Mucosa of gallbladder (tissue), 1 donor: ENCODE measurements around the gene TMEM59L. TPM values are rescaled to one million over a fixed set of nuclear protein-coding genes. Genes with fewer than 3 reads are reported as not detected.
A peak's percentile ranks its signal among the peaks of the same experiment; 100 is the strongest.
"Not testable (repeated sequence)": the region's sequence is repeated elsewhere in the genome, so short reads cannot be mapped to it uniquely, and the experiment has no call there.

Source experiments
- DNase-seq: peaks from one replicate; pipeline ENCODE4 v3.0.0-alpha.2; 2020; ENCODE audit warnings: low spot score
- total RNA-seq: library from RNA; stranded (reverse); gene quantifications from one replicate; pipeline ENCODE4 v1.2.1, GENCODE V29; 2021
- donor health status: DM: no; HTN: no; CAD: no.

The TMEM59L gene
- total RNA-seq, 1 donor from 2014 or later, result 10.9 TPM

DNA sequence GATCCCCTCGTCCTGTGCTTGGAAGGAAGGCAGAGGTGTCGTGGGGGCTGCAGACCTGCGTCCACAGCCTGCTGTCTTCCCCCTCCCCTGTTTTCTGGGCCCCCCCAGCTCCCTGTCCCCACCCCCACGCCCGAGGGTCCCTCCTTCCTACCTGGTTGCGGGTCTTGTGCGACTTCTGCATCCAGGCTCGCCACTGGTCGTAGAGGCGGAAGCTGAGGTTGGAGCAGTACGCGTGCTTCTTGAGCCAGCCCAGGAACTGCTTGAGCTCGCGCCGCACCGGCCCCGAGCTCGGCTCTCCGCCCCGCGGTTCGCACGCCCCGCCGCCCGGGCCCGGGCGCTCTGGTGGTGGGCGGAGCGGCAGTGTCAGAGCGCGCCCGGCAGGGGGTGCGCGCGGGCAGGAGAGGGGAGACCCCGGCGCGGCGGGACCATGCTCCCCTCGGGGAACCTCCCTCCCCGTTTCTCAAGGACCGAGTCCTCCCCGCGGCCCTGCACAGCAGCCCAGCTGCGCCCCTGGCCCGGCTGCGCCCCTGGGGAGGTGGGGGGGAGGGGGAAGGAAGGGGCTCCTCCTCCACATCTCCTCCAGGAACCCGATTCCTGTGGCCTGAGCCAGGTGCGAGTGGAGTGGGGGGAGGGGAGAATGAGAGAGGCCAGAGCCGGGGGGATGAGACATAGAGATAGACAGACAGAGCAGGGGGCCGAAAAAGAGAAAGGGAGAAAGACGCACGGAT, 18.4 kb upstream of the TMEM59L start:
- DNase-seq, result peak; percentile 74

DNA sequence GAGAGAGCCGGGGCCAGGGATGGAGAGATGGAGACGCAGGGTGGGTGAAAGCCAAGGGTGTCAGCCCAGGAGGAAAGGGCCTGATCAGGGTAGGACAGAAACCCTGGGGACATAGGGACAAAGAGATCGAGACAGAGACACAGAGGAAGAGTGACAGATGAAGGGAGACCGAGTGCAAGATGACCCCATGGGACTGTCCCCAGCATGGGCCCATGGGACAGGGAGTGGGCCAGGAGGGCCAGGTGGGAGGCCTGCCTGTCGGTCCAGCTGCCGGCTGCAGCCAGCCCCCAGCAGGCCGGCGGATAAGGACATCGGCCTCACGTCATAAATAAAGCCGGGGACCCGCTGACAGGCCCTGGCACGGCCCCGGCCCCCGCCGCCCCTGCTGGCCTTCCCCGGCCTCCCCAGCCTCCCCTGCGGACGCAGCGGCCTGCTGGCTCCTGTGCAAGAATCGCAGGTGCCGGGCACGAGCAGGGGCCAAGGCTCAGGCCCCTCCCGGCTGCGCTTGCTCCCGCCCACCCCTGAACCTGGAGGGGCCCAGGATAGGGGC, 17.8 kb upstream of the TMEM59L start:
- no peak for DNase-seq

DNA sequence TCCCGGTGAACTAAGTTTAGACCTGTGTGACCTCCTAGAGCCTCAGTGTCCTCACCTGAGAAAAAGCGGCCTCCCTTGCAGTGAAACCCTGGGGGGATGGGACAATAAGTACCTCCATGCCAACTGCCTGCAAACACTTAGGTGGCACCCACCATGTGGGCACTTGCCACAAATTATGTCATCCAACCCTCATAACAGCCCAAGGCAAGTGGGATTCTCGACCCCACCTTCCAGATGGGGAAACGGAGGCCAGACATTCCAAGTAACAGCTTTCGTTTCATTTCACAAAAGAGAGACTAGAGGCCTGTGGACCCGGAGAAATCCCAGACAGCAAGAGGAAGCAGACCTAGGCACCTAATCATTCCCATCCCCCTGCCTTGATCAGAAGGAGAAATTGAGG, 17.2 kb upstream of the TMEM59L start:
- no peak for DNase-seq

DNA sequence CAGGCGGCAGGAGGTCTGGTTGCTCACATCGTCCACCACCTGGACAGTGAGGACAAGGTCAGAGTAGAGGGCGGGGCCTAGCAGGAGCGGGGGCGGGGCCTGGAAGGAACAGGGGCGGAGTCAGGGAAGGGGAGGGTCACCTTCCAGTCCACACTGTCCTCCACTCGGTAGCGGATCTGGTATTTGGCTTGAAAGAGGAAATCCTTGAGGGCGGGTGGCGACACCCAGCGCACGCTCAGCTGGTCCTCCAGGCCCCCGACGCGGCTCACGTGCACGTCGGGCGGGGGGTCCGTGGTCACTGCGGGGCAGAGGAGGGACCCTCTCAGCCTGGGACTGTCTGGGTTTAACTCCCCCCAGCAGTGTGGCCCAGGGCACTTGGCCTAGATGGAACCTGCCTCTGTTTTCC, 15.9 kb upstream of the TMEM59L start:
- peak; percentile 34 for DNase-seq

DNA sequence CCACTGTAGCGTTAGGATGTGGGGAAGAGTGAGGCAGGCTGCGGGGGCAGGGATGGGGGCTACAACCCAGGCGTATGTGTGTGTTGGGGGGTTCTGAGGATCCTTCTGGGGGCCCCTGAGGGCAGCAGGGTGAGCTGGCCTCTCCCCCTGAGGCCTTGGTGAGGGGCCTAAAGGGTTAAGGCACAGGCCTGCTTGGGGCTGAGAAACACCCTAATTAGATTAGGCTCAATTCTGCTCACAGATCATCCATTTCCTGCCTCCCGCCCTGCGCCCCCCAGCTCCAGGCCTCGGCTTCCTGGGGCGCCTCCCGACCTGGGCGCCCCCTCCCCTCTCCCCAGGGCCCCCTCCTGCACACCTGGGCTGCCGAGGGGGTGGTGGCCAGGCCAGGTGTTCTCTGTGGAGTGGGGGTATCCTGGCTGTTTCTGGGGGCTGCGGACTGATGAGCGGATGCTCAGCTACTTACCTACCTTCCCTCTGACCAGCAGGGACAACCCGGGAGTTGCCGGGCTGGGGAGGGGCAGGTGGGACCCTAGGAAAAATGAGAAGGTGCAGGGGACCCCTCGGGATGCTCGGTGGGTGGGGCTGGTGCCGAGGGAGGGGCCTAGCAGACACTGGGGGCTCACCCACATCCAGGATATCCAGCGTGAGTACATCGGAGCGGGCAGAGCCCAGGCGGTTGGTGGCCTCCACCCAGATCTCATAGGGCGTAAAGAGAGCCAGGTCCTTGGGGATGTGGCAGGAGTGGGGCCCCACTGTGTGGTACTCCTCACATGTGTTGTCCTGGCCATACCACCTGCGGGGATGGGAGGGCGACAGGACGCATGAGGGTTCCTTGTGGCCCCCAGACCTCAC, 14.6 kb upstream of the TMEM59L start:
- no peak for DNase-seq

DNA sequence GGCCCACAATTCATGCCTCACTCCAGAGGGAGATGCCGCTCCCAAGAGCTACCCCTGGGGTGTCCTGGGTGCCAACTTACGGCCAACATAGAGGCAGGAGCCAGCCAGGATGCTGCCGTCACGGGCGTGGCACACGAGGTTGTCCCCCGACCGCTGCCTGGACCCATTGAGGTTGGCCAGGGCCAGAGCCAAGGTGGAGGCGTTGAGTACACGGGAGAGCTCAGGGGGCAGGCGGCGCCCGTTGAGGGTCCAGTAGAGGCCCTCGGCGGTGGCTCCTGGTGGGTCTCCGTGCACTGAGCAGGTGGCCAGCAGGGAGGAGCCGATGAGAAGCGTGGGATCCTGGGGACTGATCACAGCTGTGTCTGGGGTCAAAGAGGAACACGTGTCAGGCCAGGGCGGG, 13.2 kb upstream of the TMEM59L start:
- DNase-seq, result no peak

DNA sequence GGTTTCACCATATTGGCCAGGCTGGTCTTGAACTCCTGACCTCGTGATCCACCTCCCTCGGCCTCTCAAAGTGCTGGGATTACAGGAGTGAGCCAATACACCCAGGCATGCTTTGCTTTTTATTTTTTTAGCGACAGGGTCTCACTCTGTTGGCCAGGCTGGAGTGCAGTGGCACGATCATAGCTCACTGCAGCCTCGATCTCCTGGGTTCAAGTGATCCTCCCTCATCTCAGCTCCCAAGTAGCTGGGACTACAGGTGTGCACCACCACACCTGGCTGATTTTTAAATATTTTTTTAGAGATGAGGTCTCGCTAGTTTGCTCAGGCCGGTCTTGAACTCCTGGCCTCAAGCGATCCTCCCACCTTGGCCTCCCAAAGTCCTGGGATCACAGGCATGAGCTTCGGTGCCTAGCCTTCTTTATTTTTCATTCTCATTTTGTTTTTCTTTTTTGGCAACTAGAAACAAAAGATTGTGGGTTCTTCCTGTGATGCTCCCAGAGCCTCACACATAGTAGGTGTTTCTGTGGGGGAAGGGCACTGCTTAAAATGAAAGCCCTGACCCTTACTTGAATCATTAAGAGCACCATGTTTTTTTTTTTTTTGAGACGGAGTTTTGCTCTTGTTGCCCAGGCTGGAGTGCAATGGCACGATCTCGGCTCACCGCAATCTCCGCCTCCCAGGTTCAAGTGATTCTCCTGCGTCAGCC, 11.8 kb upstream of the TMEM59L start:
- DNase-seq, result not testable (repeated sequence)

DNA sequence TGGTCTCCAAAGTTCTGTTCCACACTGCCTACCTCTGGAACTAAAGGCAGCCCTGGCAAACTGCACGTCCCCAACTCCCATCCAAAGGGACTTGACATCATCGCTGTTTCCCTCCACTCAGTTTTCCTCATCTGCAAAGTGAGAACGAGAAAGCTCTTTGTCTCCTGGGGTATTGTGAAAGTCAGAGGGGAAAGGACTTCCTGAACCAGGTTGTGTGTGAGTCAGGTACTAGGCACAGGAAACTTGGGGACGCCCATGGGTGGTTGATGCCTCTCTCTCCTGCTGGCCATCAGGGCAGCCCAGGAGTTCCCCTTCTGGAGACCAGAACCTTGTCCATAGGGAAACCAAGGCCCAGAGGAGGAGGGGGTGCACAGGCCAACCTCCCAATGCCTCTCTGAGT, 10.8 kb upstream of the TMEM59L start:
- no peak for DNase-seq

DNA sequence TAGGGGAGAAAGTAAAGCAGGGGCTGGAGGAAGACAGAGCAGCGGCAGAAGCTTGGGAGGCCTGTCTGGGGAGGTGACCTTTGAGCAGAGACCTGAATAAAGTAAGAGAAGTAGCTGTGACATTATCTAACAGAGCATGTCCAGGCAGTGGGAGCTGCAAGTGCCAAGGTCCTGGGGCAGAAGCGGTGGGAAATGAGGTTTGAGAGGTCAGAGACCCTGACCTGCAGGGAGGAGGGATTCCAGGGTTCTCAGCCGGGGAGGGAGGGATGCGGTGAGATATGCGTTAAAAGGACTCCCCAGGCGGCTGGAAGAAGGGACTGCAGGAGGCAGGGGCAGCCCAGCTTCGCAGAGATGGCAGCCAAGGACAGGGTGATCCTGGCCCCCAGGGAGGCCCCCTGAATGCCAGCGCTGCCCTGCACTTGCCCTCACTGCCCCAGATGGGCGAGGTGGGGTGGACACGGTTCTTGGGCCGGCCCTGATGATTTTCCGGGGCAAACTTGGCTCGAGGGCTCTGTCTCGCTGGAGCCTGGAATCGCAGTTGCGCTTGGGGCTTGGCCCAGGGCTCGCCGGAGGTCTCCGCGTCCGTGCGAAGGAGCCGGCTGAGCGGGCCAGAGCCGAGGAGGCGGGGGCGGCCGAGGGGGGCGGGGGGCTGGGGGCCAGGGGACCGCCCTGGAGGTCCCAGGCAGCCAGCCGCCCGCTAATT, 9.3 kb upstream of the TMEM59L start:
- no peak for DNase-seq

DNA sequence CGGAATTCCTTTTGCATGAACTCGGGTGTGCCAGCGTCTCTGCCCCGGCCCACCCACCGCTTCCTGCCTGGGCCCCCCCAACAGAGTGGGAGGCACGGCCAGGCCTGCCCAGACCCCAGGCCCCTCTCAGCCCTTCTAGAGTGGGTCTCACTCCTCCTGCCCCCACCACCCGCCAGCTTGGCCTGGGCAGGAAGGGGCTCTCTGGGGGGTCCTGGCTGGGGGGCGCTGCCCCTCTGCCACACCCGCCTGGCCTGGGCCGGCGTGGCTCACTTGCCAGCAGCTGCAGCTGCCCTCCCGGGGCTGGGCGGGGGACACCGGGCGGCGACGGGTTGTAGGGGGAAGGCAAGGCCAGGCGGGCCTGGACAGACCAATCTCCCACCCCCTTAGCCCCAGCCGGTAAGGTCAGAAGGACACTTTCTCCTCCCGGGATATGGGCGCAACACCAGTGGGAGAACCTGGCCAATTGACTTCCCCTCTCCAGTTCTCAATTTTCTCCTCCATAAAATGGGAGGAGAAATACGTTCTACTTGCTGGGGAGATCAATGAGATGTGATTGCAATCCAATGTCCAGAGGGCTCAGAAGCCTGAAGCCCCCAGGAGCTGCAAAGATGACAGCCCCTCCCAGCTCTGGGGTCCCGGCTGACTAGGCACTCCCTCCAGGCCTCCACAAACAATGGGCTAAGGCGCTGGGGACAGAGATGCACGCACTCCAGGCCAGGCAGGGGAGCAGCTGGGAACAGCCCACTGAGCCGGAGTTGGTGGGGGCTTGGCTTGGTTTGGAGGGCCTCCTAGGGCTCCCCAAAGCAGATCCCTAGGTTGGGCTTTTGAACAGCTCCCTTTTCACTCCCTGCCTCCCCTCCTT, 8.5 kb upstream of the TMEM59L start:
- DNase-seq, result no peak

DNA sequence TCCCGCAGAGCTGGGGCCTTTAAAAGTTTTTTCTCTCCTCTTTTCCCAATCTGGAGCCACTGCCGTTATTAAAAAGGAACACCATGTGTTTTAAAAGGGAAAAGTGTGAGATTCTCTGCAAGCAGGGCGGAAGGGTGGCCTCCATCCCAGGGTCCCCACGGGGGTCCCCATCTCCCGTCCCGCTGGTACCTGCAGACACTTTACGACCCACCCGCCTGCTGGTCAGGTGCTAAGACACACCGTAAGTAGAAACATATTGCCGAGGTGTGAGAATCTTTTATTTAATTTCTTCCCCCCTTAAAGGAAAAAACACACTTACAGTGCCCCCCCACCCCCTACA, 7.9 kb upstream of the TMEM59L start:
- DNase-seq, result no peak

DNA sequence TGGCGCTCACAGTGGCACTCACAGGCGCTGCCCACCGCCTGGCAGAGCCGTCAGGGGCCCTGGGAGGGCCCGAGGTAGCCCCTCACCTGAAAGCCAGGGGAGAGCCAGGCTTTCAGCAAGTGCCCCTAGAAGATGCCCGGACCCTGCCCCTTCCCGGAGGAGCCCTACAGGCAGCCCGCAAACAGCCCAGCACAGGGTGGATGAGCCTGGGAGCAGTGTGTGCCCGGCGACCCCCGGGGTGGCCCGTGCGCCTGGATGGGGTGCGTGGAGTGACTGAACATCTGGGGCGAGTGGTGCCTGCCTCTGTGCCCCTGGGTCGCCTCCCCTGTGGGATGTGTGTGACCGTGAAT, 7.5 kb upstream of the TMEM59L start:
- no peak for DNase-seq

DNA sequence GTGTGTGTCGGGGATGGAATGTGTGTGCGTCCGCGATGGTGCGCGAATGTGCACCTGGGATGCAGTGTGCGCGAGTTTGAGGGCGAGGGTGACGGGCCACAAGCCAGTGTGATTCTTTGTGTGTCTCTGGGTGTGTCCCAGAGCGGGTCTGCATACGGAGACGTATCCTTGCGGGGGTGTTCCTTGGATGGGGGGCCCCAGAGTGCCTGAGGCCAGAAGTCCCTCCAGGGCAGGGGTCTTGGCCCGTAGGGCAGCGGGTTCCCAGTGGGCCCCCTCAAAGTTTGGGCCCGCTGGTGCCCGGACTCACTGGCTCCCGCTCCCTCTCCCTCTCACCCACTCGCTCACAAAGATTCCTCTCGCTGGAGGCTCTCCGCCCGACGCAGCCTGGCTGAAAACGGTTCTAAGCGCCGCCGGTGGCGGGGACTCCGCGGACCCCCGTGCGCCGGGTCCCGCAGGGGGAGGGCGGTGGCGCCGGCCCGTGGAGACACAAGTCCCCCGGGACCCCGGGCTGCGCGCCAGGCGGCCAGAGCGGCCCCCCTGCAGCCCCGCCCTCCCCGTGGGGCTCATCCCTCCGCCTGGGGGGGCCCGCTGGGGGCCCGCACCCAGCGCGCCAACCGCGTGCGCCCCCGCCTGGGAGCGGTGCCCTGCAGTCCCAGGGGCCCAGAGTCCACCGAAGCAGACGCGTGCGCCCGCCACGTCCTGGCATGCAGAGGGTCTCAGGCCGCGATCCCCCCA, 7.0 kb upstream of the TMEM59L start:
- DNase-seq, result no peak

DNA sequence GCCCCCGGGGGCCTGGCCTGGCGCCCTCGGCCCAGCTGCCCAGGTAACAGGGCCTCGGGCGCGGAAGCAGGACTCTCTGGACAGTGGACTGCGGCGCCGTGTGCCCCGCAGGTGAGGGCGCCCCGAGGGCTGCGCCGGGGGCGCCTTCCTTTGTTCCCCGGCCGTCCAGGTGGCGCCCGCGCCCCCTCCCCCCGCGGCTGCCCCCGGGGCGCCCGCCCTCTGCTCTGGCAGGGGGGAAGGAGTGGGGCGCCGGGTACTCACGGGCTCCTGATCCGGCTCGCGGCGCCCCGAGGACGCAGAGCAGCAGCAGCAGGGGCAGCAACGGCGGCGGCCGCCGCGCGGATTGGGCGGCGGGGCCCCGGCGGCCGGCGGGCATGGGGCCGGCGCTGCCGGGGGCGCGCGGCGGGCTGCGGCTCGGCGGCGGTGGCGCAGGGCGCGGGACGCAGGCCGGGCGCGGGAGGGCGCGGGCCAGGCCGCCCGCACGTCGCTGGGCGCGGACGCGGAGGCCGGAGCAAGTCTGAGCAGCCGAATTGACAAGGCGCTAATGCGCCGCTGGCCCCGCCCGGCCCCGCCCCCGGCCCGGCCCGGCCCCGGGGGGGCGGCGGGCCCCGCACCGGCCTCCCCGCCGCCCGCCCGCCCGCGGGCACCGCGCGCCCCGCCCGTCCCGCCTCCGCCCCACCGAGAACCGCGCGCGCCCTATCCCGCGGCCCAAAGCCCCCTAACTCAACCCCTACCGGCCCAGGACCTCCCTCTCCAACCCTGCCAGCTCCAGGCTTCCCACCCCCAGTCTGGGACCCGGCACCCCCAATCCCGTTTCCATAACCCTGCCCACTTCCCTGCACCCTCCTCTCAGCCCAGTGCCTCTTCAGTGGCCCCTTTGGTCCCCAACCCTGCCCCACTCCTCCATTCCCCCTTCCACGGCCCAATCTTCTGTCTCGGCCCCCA, 6.1 kb upstream of the TMEM59L start, which contains the start of gene CRLF1:
CRLF1 (minus strand) TSS at position 519 of the 945 bp plus-strand sequence; CDS start at position 376, 143 bp downstream.
- no peak for DNase-seq

DNA sequence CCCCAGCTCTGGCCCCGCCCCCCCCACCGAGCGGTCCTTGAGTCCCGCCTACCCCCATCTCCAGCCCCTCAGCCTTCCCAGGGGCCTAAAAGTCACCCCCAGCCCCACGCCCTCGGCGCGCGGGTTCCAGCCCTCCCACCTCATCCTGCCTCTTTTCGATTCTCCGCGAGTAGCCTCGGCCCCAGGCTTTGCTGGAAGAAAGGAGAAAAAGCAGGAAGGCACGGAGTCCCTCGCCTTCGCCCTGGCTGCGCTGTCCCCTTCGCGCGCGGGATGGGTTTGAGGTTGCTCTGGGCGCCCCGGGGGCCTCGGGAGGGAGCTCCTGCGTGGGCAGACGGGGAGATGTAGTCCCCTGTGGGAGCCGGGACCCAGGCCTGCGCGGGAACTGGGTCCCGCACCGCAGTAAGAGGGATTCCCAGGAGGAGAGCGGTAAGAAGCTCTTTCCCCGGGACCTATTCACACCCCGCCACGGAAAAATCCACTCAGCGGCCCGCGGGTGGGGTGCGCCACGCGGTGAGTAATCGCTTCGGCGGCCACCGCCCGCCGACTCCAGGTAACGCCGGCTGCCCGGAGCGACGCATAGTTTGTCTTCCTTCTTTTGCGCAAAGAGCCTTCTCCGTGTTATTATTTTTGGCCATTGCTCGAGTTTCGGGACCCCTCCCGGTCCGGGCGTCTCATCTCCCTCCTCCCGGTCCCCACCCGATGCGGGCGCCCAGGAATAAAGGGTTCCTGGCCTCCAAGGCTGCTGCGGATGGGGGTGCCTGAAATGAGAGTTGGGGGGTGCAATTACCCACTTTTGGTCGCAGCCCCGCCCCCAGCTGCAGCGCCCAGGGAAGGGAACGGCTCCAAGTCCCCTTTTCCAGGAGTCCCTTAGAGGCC, 5.2 kb upstream of the TMEM59L start:
- no peak for DNase-seq

DNA sequence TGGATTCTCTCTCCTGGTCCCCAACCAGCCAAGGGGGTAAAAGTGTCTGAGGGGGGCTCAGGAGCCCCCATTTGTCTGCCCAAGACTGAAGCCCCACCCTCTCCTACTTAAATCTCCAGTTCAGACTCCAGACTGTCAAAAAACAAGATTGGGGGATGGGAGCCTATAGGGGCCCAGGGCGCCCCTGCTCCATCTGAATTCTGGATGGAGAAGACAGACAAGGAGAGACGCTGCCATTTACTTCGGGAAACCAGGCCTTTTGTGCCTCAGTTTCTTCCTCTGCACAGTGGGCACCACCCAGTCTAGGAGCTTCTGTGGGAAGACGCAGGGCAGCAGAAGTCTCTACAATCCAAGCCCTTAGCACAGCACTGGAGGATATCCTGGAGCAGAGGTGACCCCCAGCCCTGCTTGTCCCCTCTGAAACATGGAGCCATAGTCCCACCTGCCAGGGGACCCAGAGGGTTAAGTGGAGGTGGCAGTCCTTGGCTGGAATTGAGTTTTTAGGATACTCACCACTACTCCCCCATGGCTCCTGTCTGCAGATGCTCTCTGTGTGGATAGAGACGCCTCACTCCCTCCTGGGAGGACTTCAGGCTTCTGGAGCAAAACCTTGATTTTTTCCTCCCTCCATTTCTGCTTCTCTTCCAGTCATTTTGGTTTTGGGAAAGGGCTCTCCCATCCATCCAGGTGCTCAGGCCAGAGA, 4.4 kb upstream of the TMEM59L start:
- no peak for DNase-seq
